ENCODE measurements around the gene SPRR1A.
"Not testable (repeated sequence)": the region's sequence is repeated elsewhere in the genome, so short reads cannot be mapped to it uniquely, and the experiment has no call there.

Gene SPRR1A

DNA sequence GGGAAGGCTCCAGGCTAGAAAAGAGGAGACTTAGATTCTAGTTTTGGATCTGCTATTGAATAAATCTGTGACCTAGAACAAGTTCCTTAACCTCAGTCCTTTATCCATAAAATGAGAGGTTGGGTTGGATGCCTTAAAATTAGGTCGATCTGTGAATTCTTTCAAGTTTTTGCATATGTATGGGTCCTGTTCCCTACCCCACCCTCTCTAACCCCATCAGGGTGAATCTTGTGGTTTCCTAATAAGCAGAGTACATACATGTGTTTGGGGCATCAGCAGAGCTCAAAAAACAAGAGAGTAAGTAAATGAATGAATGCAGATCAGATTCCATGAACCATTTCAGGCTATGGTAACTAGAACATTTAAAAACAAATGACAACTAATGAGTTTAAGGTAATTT lies 7.2 kb upstream of the SPRR1A start:
- no peak for DNase-seq

DNA sequence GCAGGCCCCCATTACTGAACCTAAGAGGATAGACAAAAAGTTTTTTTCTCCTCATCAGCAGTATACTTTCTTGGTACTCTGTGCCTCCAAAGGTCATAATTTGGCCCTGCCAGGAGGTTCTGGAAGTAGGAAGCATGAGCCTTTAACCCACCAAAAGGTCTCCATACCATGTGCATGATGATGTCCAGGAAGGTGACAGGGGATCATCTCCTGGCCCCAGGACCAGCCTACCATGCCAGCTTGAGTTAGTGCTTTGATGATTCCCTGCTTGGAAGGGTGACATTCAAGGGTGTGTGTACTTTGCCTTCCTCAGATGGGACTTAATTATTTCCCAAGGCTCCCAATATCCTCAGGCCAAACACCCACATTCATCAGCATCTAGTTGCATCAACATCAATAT lies 6.3 kb upstream of the SPRR1A start:
- DNase-seq = no peak

DNA sequence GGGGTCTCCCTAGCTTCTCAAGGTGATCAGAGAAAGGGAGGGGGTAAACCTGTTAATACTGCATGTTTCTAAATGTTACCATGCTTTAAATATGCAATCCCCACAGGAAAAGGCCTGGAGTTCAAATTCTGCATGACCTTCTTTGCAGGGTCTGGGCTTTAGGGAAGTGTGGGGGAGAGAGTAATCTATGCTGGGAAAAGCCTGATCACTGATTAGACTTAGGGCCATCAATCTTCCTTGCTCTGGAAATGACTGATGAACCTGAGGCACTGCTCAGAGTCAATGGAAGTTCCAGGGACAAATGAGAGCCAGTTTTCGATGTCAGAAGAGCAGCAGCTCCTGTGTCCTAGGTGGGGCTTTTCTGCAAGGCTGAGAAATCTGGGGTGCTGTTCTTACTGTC lies 3.2 kb upstream of the SPRR1A start:
- no peak for DNase-seq

DNA sequence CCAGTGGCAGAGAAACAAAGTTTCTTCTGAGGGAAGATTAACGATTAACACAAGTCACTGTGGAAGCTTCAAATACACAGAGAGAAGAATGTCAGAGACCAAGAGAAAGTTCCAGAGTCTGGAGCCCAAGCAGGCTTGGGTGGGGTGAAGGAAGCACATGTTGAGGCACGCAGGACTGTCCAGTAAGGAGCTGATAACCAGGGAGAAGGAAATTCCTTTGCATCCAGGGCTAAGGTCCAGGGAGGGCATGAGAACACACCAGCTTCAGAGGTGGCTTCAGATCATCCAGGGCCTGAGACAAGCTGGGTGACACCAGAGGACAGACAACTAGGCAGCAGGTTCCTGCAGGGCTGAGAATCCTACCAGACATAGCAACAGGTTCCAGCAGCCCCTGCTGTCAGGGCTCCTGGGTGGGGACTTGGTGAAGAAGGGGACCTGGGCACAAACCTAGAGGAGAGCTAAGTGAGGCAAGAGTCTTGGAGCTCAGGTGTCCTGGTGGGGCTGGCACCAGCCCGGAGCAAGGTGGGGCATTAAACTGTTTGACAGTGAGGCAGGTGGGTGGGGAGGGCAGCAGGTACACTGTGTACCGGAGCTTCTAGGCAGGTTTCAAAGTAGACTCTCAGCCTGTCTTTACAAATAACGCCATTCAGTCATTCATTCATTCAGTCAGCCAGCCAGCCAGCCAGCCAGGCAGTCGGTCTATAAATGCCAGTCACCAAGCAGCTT lies 2.6 kb upstream of the SPRR1A start:
- DNase-seq = no peak

DNA sequence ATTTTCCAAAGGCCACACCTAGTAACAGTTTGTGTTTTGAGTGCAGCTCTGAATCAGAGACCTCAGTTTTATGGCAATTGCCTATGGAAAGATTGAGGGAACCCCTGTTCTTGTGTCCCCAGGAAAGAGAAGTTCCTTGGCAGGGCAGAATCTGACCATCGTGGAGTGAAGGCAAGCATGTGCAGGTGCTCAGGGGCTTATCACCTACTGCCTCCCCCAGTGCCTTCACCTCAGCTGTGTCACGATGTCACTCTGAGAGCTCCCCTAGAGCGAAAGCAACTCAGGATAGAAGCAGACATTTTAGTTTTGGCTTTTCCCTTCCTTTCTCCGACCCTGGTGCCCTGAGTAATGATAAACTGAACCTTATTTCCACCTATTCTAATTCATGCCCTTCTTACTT lies 1.8 kb upstream of the SPRR1A start:
- DNase-seq = no peak

DNA sequence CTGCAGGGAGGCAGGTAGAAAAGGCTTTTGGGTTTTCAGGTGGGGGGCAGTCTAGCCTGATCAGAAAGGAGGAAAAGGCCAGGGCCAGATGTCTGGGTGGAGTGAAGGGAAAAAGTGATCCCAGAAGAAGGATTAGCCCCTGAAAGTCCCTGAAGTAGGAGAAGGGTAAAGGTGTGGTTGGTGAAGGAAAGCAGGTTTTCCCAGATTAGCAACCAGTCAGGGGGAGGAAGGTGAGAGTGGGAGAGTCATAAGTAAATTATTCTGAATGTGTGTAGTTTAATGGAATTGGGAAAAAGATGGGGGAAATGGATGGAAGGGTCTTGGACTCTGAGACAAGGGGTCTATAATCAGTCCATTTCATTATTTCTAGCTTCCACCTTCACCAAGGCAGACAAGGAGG lies 647 bp upstream of the SPRR1A start:
- no peak for DNase-seq

DNA sequence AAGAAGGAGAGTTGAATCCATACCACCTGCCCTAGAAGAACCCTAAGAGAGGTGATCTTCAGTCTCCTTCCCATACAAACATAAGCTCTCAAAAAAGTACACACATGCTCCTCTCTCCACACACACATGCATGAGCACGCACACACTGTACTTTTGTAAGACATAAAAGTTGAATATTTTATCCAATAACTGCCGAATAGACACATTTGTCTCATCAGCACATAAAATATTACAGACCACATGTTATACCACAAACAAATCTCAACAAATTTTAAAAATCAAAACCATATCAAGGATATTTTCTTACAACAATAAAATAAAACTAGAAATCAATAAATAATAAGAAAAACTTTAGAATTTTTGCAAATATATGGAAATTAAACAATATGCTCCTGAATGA lies 2.7 kb downstream of the SPRR1A start:
- DNase-seq = no peak

DNA sequence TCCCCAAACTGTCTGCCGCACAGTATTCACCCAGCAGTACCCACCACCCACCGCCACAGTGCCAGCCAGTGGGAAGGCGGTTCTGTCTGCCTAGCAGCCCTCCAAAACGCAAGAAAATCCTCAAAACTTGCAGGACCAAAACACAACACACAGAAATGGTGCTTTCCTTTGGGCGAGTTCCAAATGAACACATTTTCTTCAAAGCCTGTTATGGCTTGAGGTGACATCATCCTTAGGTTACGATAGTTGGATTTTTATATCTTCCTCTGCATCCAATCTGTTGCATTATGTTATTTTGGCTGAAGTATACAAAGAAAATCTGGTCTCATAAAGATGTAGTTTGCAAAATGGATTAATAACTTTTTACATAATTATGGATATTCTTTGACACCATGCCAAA lies 9.3 kb downstream of the SPRR1A start:
- DNase-seq = no peak

DNA sequence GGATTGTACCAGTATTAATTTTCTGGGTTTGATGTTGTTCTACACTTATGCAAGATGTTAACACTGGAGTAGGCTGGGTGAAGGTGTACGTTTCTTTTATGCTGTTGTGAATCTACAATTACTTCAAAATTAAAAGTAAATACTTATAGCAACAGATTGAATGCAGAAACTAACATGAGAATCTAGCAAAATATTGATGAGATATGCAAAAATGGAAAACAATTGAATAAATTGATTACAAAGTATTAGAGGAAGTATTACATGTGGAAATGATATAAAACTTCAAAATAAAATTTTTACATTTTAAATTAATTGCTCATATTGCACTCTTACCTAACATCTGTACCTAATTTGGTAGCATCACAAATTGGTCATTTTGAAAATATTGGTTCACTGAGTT lies 12.0 kb downstream of the SPRR1A start:
- DNase-seq = no peak

DNA sequence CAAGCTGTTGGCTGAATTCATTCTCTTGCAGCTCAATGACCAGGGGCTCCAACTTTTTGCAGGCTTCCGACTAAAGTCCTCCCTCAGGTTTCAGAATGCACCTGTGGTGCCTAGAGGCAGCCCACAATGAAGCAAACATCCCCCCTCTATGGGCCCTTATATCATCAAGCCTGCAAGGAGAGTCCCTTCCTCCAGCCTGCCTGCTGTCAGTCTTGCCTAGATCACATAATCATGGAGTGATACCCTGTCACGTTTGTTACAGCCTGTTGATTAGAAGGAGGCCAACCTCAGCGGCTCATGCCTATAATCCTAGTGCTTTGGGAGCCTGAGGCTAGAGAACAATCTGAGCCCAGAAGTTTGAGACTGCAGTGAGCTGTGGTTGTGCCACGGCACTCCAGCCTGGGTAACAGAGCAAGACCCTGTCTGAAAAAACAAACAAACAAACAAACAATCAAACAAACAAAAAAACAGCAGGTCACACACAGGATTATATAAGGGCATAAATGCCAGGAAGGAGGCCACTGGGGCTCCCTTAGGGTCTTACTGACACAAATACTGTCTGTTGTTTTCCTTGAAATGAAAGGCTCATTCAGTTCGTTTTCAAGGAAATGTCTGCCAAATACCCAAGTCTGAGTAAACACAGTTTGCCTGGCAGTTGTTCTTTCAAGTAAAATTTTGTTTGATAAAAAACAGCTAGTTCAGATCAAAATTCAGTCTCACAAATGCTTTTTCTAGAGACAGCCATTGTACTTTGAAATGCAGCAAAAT lies 12.9 kb downstream of the SPRR1A start:
- no peak for DNase-seq

DNA sequence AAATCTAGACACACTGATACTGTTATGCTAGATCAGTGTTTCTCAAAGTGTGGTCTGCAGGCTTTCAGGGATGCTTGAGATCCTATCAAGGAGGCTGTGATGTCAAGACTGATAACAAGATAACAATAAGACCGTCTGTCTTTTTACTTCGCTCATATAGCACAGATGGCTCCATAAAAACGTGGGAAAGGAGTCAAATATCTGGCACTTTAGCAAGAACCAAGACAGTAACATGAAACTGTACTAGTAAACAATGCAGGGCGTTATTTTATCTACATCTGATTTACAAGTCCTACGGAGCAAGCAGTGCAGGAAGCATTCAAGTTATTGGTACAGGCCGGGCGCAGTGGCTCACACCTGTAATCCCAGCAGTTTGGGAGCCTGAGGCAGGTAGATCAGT lies 14.0 kb downstream of the SPRR1A start:
- DNase-seq = no peak

DNA sequence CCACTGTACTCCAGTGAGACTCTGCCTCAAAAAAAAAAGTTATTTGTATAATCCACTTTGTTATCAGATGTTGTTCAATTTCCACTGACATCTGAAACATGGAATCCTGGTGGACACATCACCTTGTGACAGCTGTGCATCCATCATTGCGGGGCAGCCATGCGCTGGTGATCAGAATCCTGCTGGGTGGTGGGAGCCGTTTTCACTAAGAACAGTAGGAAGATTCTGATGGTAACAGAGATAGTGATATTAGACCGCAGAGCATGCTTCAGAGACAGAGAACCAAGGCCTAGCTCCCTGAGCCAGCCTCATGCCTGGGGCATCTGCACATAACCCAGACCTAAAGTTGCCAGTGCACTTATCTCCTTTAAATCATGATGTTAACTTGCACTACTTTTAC lies 14.6 kb downstream of the SPRR1A start:
- DNase-seq = no peak

DNA sequence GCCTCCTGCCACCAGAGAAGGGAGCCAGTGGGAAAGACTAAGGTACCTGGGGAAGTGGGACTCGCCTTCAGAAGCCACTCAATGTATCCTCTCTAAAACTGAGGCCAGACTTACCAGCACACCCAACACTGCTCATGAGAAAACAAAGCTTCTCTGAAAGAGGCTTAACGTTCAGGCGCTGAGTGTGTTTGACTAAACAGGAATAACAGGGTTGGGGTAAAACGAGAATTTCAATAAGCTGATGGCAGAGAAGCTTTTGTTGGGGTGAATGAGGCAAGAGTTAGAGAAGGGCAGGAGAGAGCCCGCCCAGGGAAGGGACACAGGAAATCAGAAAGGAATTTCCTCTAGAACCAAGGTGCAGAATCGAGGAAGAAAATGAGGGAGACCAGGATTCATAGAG lies 15.9 kb downstream of the SPRR1A start:
- DNase-seq = no peak

DNA sequence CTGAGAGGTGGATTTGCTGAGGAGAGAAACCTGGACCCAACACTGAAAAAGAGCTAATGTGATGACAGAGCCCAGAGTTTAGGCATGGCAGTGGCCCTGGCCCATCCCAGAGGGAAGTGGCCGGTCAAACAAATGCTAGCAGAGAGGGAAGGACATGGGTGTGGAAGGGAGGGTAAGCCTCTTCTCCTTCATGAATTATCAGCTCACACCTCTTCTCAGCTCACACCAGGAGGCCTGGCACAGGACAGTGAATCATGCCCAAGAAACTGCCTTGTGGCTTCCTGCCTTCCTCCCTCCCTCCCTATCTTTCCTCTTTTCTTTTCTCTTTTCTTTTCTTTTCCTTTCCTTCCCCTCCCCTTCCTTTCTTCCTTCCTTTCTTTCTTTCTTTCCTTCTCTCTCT lies 16.4 kb downstream of the SPRR1A start:
- no peak for DNase-seq

DNA sequence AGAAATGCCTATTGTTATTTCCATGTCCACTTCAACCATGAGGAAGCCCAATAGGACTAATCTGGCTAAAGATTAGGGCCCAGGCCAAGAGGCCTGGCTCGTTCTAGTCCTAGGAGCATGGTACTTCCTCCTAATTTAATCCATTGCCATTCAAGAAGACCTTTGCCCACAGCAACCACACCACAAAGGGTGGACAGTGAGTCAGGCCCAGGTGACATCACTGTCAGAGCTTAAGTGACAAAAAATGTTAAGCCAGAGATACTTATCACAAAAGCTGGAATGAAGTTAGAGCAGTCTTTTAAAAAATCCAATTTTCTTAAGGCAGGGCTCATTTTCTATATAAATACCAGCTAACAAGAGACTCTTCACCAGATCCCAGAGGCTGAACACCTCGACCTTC lies 17.5 kb downstream of the SPRR1A start, which contains the start of gene SPRR3:
Gene SPRR3, plus strand, starts transcription at position 368 of the 400 bp plus-strand sequence. CDS start 1,272 bp downstream, outside the sequence.
- DNase-seq = no peak

DNA sequence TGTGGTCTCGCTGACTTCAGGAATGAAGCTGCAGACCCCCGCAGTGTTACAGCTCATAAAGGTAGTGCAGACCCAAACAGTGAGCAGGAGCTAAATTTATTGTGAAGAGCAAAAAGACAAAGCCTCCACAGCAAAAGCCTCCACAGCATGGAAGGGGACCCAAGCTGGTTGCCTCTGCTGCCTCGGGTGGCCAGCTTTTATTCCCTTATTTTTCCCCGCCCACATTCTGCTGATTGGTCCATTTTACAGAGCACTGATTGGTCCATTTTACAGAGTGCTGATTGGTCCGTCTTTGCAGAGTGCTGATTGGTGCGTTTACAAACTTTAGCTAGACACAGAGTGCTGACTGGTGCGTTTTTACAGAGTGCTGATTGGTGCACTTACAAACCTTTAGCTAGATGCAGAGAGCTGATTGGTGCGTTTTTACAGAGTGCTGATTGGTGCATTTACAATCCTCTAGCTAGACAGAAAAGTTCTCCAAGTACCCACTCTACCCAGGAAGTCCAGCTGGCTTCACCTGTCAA lies 27.4 kb downstream of the SPRR1A start:
- DNase-seq = not testable (repeated sequence)

DNA sequence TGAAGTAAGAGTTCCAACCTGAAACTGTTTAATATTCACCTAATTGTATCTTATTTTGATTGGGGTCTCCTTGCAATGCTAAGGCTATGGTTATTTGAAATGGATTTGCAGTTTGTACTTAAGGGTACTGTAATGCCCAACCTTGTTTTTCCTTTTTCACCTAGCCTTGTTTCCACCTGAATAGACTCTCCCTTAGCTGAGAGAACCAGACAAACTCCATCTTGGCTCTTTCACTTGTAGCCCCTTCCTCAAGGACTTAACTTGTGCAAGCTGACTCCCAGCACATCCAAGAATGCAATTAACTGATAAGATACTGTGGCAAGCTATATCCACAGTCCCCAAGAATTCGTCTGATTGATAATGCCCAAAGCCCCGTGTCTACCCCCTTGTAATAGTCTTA lies 37.9 kb downstream of the SPRR1A start:
- DNase-seq = not testable (repeated sequence)

DNA sequence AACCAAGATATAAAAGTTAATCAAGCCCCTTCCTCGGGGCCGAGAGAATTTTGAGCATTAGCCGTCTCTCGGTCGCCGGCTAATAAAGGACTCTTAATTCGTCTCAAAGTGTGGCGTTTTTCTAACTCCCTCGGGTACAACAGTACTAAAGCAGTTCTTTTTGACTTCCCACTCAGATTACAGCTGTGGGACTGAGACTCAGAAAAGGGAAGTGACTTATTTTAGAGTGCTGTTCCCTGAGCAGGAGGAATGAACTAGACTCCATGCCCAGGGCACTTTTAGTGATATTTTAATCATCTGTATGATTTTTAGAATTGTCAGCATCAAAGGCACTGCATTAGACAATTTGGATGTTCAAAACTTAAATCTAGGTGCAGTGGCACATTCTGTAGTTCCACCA lies 38.5 kb downstream of the SPRR1A start:
- DNase-seq = not testable (repeated sequence)

DNA sequence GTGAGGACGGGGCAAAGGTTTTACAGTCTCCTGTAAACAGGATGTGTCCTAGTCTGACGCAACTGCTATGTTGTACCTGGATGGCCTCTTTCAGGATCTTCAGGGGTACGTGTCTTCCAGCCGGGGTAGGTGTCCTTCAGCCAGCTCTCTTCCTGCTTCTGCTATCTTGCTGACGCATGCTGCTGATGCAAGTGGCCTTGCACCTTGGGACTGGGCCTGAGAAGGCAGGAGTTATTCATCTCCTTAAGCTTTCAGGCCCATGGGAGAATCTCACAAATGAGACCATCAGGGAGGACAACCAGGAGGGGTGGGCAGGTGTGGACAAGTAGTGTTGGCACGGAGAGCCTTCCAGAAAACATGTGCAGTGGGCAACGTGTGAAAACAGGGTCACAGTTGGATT lies 39.2 kb downstream of the SPRR1A start:
- no peak for DNase-seq

DNA sequence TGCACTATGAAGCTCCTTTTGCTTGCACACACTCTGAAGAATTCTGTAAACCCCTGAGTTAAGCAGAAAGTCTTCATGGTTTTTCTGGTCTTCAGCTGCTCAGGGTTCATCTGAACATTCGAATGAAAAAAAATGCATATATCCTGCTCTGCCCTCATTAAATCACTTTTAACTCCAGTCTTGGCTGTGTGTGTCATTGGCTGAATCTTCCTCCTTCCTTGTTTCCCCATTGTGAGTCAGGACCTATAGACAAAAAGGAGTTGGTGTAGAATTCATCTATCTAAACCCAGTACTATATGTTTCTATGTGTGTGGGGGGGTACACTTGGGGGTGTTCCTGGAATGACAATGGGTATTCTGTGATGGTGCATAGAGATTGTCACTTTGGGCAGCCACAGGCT lies 40.5 kb downstream of the SPRR1A start:
- no peak for DNase-seq

DNA sequence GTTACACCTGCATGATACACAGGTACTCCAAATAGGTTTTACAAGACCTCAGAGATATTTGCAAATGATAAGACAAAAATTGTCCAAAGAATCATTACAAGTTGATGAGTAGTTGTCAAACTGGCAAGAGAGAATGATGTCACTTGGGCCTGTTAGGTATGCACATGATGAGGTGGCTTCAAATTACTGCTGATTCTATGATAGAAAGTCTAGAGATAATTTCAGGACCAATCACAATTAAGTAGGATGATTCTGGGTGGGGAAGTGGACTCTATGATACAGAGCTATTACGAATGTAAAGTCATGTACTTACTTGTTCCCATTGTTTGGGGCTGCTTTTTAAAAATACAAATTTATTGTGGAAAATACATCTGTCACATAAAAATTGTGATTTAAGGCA lies 41.9 kb downstream of the SPRR1A start:
- no peak for DNase-seq

DNA sequence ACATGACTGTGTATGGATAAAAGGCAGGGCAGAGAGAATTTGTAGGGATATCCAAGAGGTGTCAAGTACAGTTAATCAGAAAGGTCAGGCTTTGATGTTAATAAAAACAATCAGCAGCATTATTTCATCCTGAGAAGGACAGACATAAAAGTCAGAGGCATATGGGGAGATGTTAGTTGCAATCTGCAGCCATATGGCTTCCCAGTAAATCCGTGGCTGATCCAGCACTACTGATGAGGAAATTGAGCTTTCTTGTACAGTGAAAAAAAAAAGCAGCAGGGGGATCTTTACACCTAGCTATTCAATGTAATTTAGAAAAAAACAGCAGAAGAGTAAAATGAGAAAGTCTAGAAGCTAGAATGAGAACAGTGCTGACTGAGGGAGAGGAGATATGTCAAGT lies 44.9 kb downstream of the SPRR1A start:
- no peak for DNase-seq

DNA sequence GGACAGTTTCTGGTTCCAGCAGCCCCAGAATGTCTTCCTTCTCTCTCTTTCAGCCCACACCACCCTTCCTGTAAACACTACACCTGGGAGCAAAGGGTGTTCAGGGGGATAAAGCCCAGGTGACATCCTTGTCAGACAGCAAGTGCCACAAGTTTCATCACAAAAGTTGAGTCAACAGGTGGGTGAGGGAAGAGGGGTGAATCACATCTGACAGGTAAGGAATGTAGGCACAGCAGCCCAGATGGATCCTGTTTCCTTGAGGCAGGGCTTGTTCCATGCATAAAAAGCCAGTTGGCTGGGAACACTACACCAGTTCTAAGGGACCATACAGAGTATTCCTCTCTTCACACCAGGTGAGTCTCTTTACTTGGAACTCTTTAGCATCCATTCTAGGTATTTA lies 47.0 kb downstream of the SPRR1A start, which contains the start of gene SPRR1B:
Gene SPRR1B, plus strand, starts transcription at position 309 of the 400 bp plus-strand sequence. CDS start 1,143 bp downstream, outside the sequence.
- no peak for DNase-seq

DNA sequence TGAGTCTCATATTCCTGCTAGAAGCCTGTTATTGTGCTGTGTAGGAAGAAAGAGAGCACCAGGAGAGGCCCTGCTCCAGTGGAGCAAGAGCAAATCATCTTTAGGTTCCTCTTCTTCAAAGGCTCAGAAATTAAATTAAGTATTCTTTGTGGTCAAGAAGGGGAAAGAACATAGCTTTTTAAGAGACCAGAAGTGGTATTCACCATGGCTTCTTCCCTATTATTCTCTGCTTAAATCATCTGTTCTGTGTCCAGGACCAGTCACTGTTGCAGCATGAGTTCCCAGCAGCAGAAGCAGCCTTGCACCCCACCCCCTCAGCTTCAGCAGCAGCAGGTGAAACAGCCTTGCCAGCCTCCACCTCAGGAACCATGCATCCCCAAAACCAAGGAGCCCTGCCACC lies 48.2 kb downstream of the SPRR1A start:
- no peak for DNase-seq
